IMR-90 (cell line): ENCODE results near the gene KRTAP5-4. TPM values are rescaled to one million over a fixed set of nuclear protein-coding genes. Genes with fewer than 3 reads are reported as not detected.

Experiments
- ATAC-seq: fragments of 200-7000 bp; cut with Tn5 transposase; 2 replicates; pipeline ENCODE4 v1.9.1; 2020; ENCODE audit warnings: low read depth, mild to moderate bottlenecking, moderate library complexity
- BruUV-seq: library from RNA; stranded (reverse); fragments of 400-500 nt; replicated peaks from 2 replicates; lab custom pipeline; 2021; lab: Mats Ljungman, UMichigan
- CTCF ChIA-PET: fragments of 300-600 bp; formaldehyde crosslinking; extraction: SDS; loops from one replicate; lab custom pipeline; 2021; ENCODE audit warnings: antibody characterized with exemption; lab: Yijun Ruan, JAX
- POLR2A ChIA-PET: fragments of 300-600 bp; sonication (Branson Sonifier 250); formaldehyde crosslinking; loops from one replicate; lab custom pipeline; 2022; ENCODE audit warnings: antibody characterized with exemption; ENCODE audit not compliant: unreplicated experiment; lab: Charles Lee
- DNase-seq: peaks from one replicate; pipeline ENCODE4 v3.0.0; 2013
- H2AFZ ChIP-seq: replicated peaks from 2 replicates; pipeline ENCODE3; 2013; ENCODE audit warnings: low read length, mild to moderate bottlenecking; ENCODE audit not compliant: poor library complexity
- H2AK5ac ChIP-seq: 2 replicates; pipeline ENCODE4 v1.6.1; 2013; ENCODE audit warnings: low read depth, low read length, inconsistent platforms
- H2AK9ac ChIP-seq: replicated peaks from 2 replicates; pipeline ENCODE3; 2013; ENCODE audit warnings: mild to moderate bottlenecking, low read depth, low read length, moderate library complexity; ENCODE audit not compliant: poor library complexity
- H2BK120ac ChIP-seq: 2 replicates; pipeline ENCODE4 v1.6.1; 2013; ENCODE audit warnings: low read depth, low read length, inconsistent platforms
- H2BK15ac ChIP-seq: 3 replicates; pipeline ENCODE4 v1.6.1; 2013; ENCODE audit warnings: low read depth, low read length, inconsistent platforms
- H2BK20ac ChIP-seq: 2 replicates; pipeline ENCODE4 v1.6.1; 2013; ENCODE audit warnings: low read depth, mild to moderate bottlenecking, inconsistent platforms, low read length, moderate library complexity
- H2BK5ac ChIP-seq: 2 replicates; pipeline ENCODE4 v1.6.1; 2013; ENCODE audit warnings: mild to moderate bottlenecking, low read depth, low read length, inconsistent platforms; ENCODE audit not compliant: poor library complexity, severe bottlenecking
- H3K14ac ChIP-seq: replicated peaks from 2 replicates; pipeline ENCODE4 v1.6.1; 2013; ENCODE audit warnings: low read depth, low read length, inconsistent platforms
- H3K18ac ChIP-seq: 2 replicates; pipeline ENCODE4 v1.6.1; 2013; ENCODE audit warnings: low read depth, low read length, control low read depth
- H3K23ac ChIP-seq: 2 replicates; pipeline ENCODE4 v1.6.1; 2013; ENCODE audit warnings: low read depth, low read length, inconsistent platforms
- H3K27ac ChIP-seq: 2 replicates; pipeline ENCODE4 v1.5.1; 2013; ENCODE audit warnings: mild to moderate bottlenecking, control low read depth, low read length; ENCODE audit not compliant: insufficient read depth
- H3K27me3 ChIP-seq: 2 replicates; pipeline ENCODE4 v1.6.1; 2013; ENCODE audit warnings: low read length; ENCODE audit not compliant: control insufficient read depth, insufficient read depth
- H3K36me3 ChIP-seq: 2 replicates; pipeline ENCODE4 v1.6.1; 2013; ENCODE audit warnings: low read length, mixed read lengths; ENCODE audit not compliant: control insufficient read depth, insufficient read depth
- H3K4ac ChIP-seq: 2 replicates; pipeline ENCODE4 v1.6.1; 2013; ENCODE audit warnings: low read depth, low read length, inconsistent platforms
- H3K4me1 ChIP-seq: 2 replicates; pipeline ENCODE4 v1.6.1; 2013; ENCODE audit warnings: low read length, mixed read lengths; ENCODE audit not compliant: control insufficient read depth, insufficient read depth
- H3K4me2 ChIP-seq: 2 replicates; pipeline ENCODE4 v1.6.1; 2013; ENCODE audit warnings: low read depth, mild to moderate bottlenecking, control low read depth, low read length, moderate library complexity
- H3K4me3 ChIP-seq: 2 replicates; pipeline ENCODE4 v1.5.1; 2013; ENCODE audit warnings: low read depth, mild to moderate bottlenecking, control low read depth, low read length, moderate library complexity; ENCODE audit not compliant: insufficient read depth
- H3K56ac ChIP-seq: 2 replicates; pipeline ENCODE4 v1.6.1; 2013; ENCODE audit warnings: low read length, inconsistent platforms; ENCODE audit not compliant: insufficient read depth; ENCODE audit errors: extremely low read depth
- H3K79me1 ChIP-seq, 2 experiments: 2 replicates each; pipeline ENCODE4 v1.6.1; 2013; ENCODE audit warnings: low read length in 2 of 2, inconsistent platforms in 1 of 2, low read depth in 1 of 2
- H3K9ac ChIP-seq: 2 replicates; pipeline ENCODE4 v1.6.1; 2013; ENCODE audit warnings: low read depth, low read length, control low read depth
- H3K9me1 ChIP-seq: 2 replicates; pipeline ENCODE4 v1.6.1; 2013; ENCODE audit warnings: low read length, inconsistent platforms; ENCODE audit not compliant: insufficient read depth
- H3K9me3 ChIP-seq: 2 replicates; pipeline ENCODE4 v1.6.1; 2013; ENCODE audit warnings: low read length; ENCODE audit not compliant: control insufficient read depth, insufficient read depth
- H4K20me1 ChIP-seq: 2 replicates; pipeline ENCODE4 v1.6.1; 2013; ENCODE audit warnings: low read length, inconsistent platforms; ENCODE audit not compliant: insufficient read depth
- H4K5ac ChIP-seq: 2 replicates; pipeline ENCODE4 v1.6.1; 2013; ENCODE audit warnings: mild to moderate bottlenecking, low read depth, low read length, control low read depth
- H4K8ac ChIP-seq, 2 experiments: 2 replicates each; pipeline ENCODE4 v1.6.1; 2013; ENCODE audit warnings: low read depth in 2 of 2, low read length in 2 of 2, control low read depth in 1 of 2, inconsistent platforms in 1 of 2
- H4K91ac ChIP-seq: 2 replicates; pipeline ENCODE4 v1.6.1; 2013; ENCODE audit warnings: low read depth, low read length, inconsistent platforms; ENCODE audit not compliant: insufficient read depth
- MAFK ChIP-seq: IDR thresholded peaks from 2 replicates; pipeline ENCODE4 v1.6.1; 2012; ENCODE audit warnings: low read depth, low read length, improper control_type of control experiment
- MAZ ChIP-seq: IDR thresholded peaks from 2 replicates; pipeline ENCODE4 v1.6.1; 2012; ENCODE audit warnings: low read depth, mild to moderate bottlenecking, low read length, improper control_type of control experiment, moderate library complexity, borderline replicate concordance
- RAD21 ChIP-seq: IDR thresholded peaks from 2 replicates; pipeline ENCODE4 v1.6.1; 2012; ENCODE audit warnings: low read length, improper control_type of control experiment
- RCOR1 ChIP-seq: IDR thresholded peaks from 2 replicates; pipeline ENCODE4 v1.6.1; 2012; ENCODE audit warnings: mild to moderate bottlenecking, low read length, improper control_type of control experiment; ENCODE audit not compliant: insufficient replicate concordance
- SMC3 ChIP-seq: fragments of 150-350 bp; IDR thresholded peaks from 2 replicates; pipeline ENCODE4 v1.6.1; 2016; ENCODE audit warnings: low read depth, mild to moderate bottlenecking, antibody characterized with exemption, low read length, moderate library complexity
- WGBS, 2 experiments: methylation state at CpG; one replicate each; pipeline versions ENCODE4 v1.1.5 to v1.1.7; 2013; ENCODE audit warnings: missing lambda C conversion rate in 2 of 2; ENCODE audit not compliant: insufficient read length in 1 of 2; ENCODE audit errors: extremely low coverage in 2 of 2; 5-methylcytosine and 5-hydroxymethylcytosine counted together
- dilution Hi-C: fragments of 300-500 bp; cut with HindIII; formaldehyde crosslinking; loops from one replicate; pipeline ENCODE4 v1.14.3; 2018; ENCODE audit warnings: low sequenced_read_pairs; ENCODE audit not compliant: unreplicated experiment
- in situ Hi-C: fragments of 300-500 bp; cut with MboI; formaldehyde crosslinking; loops from 3 replicates; pipeline ENCODE4 v1.14.3; 2019; ENCODE audit warnings: low sequenced_read_pairs, inconsistent platforms, mixed read lengths
- intact Hi-C: fragments of 100-400 bp; cut with micrococcal nuclease; formaldehyde crosslinking; loops from 2 replicates; pipeline ENCODE4 v1.10.0; 2022
- polyA plus RNA-seq, 3 experiments: library from polyadenylated mRNA; depleted of rRNA; stranded (reverse); fragments of >200 nt; gene quantifications; 2 replicates each; pipeline ENCODE4 v1.2.3, GENCODE V29; 2012; ENCODE audit warnings: low replicate concordance in 1 of 3
- total RNA-seq: library from RNA; depleted of rRNA; stranded (reverse); fragments of >200 nt; gene quantifications from 2 replicates; pipeline ENCODE4 v1.2.3, GENCODE V29; 2012

KRTAP5-4 gene
- total and polyA plus RNA-seq, 2 of the 4 experiments (the other 2 are of a cell fraction): not detected

DNA sequence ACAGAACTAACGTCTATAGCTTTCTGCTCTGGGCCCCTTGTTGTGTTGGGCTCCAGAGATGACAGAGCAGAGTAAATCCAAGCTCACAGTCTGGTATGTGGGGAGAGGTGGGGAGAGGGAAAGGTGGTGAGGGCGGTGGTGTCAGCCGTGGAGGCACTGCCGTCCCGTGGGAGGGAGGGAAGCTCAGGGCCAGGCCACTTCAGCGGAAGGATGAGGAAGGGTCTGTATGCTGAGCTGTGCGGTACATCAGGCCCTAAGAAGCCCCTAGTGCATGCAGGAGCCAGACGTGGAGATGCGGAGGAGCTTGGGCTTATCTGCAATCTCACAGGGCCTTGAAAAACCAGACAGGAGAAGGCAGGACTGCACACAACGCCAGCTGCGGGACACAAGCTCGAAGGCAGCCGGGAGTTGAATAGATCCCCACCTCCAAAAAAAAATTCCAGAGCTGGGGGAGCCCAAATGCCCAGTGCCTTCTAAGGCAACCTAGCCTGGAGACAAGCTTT is 9.2 kb upstream of the KRTAP5-4 start:
- Histone ChIP-seq H3K4ac (no peak overlapping the region), H3K4me2 (no peak overlapping the region), H3K79me1 (no peaks in the 10 kb centered on the region), H2BK120ac (no peak overlapping the region), H3K9ac (no peak overlapping the region), H2BK20ac (no peak overlapping the region), H4K5ac (no peak overlapping the region), H3K9me3 (no peaks in the 10 kb centered on the region), H3K4me3 (no peak overlapping the region), H3K36me3 (no peaks in the 10 kb centered on the region), H3K56ac (no peak overlapping the region), H3K9me1 (no peaks in the 10 kb centered on the region), H4K8ac (no peak overlapping the region), H2AK9ac (no peak overlapping the region), H4K20me1 (no peaks in the 10 kb centered on the region; the same call in 1 of the 2 replicates), H3K14ac (no peak overlapping the region), H3K4me1 (no peaks in the 10 kb centered on the region), H2BK15ac (no peak overlapping the region), H3K27me3 (peaks cover 63% of the 10 kb centered on the region), H3K18ac (no peak overlapping the region), H2AFZ (no peak overlapping the region), H3K23ac (no peak overlapping the region; the same call in 1 of the 2 replicates), H2AK5ac (no peak overlapping the region), H3K27ac (no peak overlapping the region), H4K91ac (no peak overlapping the region), H2BK5ac (no peak overlapping the region)
- ChIA-PET CTCF (interaction anchor here (1.4 to 1.6 kb wide), 2 partner anchors 22 to 36 kb away, joined by 4 to 5 read pairs; no protein-coding TSS in a partner anchor), POLR2A (no interaction called here)
- dilution Hi-C loops (no loop called here), intact Hi-C loops (no loop called here), in situ Hi-C loops (no loop called here)
- no TSS peak for BruUV-seq
- WGBS, 2 experiments: 43% methylated on average over 7 of the region's 13 CpGs; no CpG with 5 or more reads in 1 of the 2 experiments
- ATAC-seq (no peak), DNase-seq (no peak)
- TF ChIP-seq RCOR1 (no peak), MAFK (no peak), RAD21 (no peak), MAZ (no peak), SMC3 (no peak)
